Choroid plexus epithelial cell (primary cell): ENCODE results near the gene ANKMY1.

Source experiments
- DNase-seq: peaks from one replicate; pipeline ENCODE4 v3.0.0-alpha.2; 2010; ENCODE audit warnings: low read depth
- H3K4me3 ChIP-seq: 2 replicates; pipeline ENCODE4 v1.5.1; 2011; ENCODE audit warnings: low read depth, mild to moderate bottlenecking, control low read depth, low read length, moderate library complexity
- TF ChIP-seq, protein P1 (sequence below): conservative IDR thresholded peaks from 2 replicates; pipeline ENCODE4 v1.5.1; 2011; ENCODE audit warnings: low read depth, mild to moderate bottlenecking, control low read depth, inconsistent platforms, low read length, moderate library complexity

ANKMY1 gene

DNA sequence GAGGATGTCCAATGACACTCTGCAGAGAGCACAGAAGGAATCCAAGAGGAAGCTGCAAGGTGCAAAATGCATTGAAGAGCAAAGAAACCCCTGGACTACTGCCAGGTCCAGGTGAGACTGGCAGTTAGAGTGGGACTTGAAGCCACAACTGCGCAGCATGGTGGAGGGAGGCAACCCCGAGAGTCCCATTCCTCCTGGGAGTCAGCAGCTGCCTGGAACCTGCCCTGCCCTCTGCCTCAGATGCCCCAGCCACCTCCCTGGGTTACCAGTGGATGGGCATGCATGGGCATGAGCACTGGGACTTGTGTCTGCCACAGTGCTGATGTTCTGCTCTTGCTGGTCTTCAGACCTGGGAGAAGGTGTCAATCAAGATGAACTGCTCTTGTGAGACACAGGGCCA is 43.2 kb downstream of the ANKMY1 start:
- no peak overlapping the region for H3K4me3 ChIP-seq
- TF ChIP-seq, protein P1, sequence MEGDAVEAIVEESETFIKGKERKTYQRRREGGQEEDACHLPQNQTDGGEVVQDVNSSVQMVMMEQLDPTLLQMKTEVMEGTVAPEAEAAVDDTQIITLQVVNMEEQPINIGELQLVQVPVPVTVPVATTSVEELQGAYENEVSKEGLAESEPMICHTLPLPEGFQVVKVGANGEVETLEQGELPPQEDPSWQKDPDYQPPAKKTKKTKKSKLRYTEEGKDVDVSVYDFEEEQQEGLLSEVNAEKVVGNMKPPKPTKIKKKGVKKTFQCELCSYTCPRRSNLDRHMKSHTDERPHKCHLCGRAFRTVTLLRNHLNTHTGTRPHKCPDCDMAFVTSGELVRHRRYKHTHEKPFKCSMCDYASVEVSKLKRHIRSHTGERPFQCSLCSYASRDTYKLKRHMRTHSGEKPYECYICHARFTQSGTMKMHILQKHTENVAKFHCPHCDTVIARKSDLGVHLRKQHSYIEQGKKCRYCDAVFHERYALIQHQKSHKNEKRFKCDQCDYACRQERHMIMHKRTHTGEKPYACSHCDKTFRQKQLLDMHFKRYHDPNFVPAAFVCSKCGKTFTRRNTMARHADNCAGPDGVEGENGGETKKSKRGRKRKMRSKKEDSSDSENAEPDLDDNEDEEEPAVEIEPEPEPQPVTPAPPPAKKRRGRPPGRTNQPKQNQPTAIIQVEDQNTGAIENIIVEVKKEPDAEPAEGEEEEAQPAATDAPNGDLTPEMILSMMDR = no peak
- DNase-seq = no peak

DNA sequence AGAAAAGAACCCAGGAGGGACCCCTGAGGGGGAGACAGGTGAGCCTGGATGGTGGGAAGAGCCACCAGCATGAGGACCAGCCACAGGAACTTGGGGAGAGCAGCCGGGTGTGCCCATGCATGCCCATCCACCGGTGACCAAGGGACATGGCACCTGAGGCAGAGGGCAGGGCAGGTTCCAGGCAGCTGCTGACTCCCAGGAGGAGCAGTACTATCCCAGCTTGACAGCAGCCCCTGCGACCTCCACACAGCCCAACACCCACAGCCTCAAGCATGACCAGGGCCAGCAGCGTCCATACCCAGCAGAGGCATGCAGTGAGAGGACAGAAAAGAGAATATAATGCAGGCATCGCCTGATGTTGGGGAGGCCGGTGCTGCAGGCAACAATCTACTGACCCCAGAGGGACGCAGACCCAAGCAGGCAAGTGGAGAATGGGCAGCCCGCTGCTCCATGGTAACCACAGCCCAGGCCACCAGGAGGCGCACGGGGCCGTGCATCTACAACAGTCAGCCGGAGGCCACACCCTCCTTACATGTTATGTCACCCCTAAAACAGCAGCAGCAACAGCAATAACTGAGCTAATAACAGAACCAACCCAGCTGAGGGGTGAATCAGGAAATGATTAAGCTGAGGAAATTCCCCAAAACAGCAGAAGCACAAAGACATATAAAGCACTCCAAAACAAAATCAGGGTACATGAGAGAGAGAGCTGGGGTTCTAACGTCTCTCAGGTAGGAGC is 44.1 kb downstream of the ANKMY1 start:
- TF ChIP-seq, protein P1 = peak; percentile 98
- no peak overlapping the region for H3K4me3 ChIP-seq
- peak; percentile 91 for DNase-seq

DNA sequence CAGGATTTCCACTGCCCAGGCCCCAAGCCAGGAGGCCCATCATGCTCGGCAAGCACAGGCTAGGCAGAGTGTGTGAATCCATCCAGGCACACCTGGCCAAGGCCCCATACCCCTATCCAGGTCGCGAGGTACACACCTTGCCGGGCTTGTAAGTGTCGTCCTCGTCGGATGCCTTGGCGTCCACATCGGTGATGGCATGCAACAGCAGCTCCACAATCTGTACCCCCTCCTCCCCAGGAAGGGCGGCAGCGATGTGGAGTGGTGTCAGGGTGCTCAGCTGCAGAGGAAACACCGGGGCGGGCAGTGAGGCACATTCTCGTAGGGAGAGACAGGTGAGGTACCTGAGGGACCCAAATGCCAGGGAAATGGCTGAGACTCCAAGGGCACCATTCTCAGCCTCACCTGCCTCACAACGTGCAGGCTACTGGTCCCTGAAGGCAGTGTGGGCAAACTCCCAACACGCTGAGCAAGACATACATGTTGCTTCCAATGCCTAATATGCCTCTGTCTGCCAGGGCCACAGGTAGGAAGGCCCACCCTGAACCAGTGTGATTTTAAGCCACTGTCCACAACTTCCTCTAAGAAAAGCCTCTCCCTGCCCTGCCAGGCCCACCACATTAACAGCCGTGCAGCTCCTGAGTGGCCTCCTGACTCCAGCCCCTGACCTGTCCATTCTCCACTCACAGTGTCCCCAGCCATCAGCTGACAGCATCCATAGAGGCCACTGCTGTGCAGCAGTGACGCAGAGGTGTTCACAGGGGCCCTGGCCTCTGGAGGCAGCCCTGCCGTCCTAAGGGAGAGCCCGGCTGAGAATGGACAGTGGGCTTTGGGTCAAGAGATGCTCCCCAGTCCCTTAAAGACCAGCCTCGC is 44.9 kb downstream of the ANKMY1 start:
- TF ChIP-seq, protein P1 = no peak
- no peak overlapping the region for H3K4me3 ChIP-seq
- DNase-seq = no peak

DNA sequence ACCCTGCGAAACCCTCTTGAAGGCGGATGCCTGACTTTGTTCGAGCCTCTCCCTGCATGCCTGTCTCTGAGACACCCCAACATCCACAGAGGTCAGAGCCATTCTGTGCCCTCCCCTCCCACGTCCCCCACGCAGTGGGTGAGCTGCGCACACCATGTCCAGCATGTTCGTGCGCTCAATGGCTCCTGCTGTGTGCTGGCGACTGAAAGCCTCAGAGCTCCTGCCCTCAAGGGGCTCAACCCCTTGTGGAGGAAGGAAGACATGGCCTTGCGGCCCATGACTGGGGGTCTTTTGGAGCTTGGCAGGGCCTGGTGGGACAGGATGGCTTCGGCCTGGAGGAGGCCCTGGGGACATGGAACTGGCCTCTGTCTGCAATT is 45.7 kb downstream of the ANKMY1 start:
- DNase-seq = no peak
- no peak overlapping the region for H3K4me3 ChIP-seq
- TF ChIP-seq, protein P1 = no peak

DNA sequence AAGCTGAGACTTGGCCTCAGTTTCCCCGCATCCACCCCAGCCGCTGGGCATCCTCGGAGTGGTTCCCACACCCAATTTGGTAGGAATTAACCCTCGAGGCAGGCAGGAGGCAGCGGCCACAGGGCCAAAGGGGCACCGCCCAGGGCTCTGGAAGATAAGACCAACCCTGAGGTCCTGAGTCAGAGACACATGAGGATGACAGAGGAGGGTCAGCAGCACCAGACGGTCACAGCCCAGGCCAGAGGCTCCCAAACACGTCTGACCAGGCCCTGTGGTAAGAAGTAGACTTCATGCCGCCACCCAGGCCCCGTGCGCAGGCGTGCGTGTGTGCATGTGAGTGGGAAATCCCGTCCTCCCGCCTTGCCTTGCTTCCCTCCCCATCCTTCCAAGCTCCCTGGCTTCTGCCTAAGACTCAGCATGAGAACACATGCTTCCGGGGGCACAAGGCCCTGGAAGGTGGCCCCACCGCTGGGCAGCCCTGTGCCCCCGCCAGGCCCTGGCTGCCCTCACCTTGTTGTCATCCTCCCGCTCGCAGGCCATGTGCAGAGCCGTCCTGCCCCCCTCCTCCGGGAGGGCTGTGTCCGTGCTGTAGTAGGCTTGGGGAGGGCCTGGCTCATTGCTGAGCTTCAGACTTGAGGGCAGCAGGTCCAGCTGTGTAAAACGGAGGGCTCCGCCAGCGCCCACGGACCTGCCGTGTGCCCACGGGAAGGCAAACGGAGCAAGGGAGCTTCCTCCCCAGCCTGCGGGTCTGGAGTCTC is 46.3 kb downstream of the ANKMY1 start:
- DNase-seq = no peak
- TF ChIP-seq, protein P1 = no peak
- no peak overlapping the region for H3K4me3 ChIP-seq

DNA sequence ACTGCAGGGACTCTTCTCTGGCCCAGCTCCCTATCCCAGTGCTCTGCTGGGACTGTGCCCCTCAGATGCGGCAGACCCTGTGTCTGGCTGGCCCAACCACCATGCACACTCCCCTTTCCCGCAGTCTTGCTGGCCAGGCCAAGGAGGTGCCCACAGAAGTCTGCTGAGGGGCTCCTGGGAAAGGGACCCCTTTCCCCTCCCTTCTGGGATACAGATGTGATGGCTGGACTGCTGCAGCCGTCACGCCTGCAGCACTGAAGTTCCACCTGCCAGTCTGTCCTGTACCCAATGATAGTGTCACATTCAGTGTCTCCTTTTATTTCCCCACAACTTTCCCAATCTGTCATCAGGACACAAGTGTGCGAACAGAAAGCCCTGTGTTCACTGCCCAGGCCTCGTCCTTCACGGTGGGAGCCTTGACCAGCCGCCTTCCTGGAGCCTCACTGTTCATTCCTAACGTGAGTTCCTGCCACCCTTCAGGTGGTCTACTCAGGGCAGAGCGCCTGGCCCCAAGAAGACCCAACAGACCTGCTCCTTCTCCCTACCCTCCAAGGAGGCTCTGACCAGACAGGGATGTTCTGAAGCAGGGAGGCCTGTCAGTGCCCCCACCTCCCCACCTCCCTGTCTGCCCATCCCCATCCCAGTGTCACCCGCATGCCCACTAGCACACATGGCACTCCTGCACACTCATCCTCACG is 47.1 kb downstream of the ANKMY1 start:
- TF ChIP-seq, protein P1 = no peak
- DNase-seq = no peak
- H3K4me3 ChIP-seq = no peak overlapping the region
